MG63 (cell line): ENCODE data around the gene BLOC1S1. TPM values are rescaled to one million over a fixed set of nuclear protein-coding genes. Genes with fewer than 3 reads are reported as not detected.
"Not testable (repeated sequence)": the region's sequence is repeated elsewhere in the genome, so short reads cannot be mapped to it uniquely, and the experiment has no call there.

Source experiments
- DNase-seq: peaks from one replicate; pipeline ENCODE4 v3.0.0-alpha.2; 2020
- H3K27me3 ChIP-seq: fragments of 250-450 bp; sonication (Bioruptor Pico); 2 replicates; pipeline ENCODE4 v1.5.1; 2020; ENCODE audit warnings: mild to moderate bottlenecking, moderate library complexity
- H3K36me3 ChIP-seq: fragments of 250-450 bp; sonication (Bioruptor Pico); 2 replicates; pipeline ENCODE4 v1.5.1; 2020; ENCODE audit warnings: mild to moderate bottlenecking, moderate library complexity
- H3K4me3 ChIP-seq: fragments of 250-450 bp; sonication (Bioruptor Pico); 2 replicates; pipeline ENCODE4 v1.5.1; 2020; ENCODE audit warnings: mild to moderate bottlenecking, moderate library complexity
- H3K9me3 ChIP-seq: fragments of 250-450 bp; sonication (Bioruptor Pico); 2 replicates; pipeline ENCODE4 v1.5.1; 2020; ENCODE audit warnings: mild to moderate bottlenecking, moderate library complexity
- total RNA-seq: library from RNA; depleted of rRNA; stranded (reverse); fragments of >200 nt; shearing (Covaris generic); gene quantifications from 2 replicates; pipeline ENCODE4 v1.2.3, GENCODE V29; 2014; ENCODE audit warnings: low replicate concordance; rRNA removed

The BLOC1S1 gene
- total RNA-seq, 1 experiment from 2014 or later: 75.7 TPM

- H3K4me3 ChIP-seq: peak overlapping the region; percentile 65
- no peak for DNase-seq
- peaks cover 3% of the 10 kb centered on the region; the same call in 1 of the 2 replicates for H3K36me3 ChIP-seq
- H3K9me3 ChIP-seq: no peaks in the 10 kb centered on the region
- H3K27me3 ChIP-seq: no peaks in the 10 kb centered on the region
Measured at GRCh38 chr12:55744340-55745030, 28.6 kb downstream of the BLOC1S1 start.

DNA sequence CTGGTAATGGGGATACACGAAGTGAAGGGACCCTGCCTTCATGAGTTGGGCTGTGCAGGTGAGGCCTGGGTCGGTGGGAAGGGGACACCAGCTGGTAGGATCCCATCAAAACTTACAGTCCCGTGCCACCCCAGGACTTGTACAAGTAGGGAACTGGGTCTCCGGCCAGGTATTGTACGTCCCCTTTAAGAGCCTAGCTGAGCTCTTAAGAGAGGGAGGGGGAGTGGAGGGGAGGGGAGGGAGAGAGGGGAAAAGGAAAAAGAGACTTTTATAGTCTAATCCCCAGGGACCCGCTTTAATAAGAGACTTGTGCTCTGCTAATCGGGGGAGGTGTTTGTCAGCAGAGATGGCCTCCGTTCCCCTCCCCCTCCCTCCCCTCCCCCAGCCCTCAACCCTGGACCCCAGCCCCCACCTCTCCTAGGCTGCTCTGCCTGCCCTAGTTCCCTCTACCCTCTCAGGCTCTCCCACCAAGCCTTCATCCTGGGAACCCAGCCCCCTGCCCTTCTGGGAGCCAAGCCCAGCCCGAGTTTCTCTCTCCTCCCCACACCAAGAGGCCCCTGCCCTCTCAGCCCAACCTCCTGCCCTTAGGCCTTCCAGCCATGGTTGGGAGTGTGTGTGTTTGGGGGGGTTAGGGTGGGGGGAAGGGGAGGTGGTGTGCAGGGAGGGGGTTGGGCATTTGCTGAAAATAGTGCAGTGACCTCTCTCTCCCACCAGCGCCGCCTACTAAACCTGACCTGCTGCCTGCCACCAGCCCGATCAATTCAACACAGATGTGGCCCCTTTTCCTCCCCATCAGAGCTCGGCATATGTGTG lies 29.7 kb downstream of the BLOC1S1 start:
- no peak for DNase-seq
- peaks cover 3% of the 10 kb centered on the region; the same call in 1 of the 2 replicates for H3K36me3 ChIP-seq

GRCh38 chr12:55746174-55746912 lies 30.5 kb downstream of the BLOC1S1 start:
- Histone ChIP-seq H3K9me3 (no peaks in the 10 kb centered on the region), H3K27me3 (no peaks in the 10 kb centered on the region), H3K4me3 (no peak overlapping the region), H3K36me3 (peaks cover 5% of the 10 kb centered on the region; the same call in 1 of the 2 replicates)
- DNase-seq: no peak

More for the DNA sequence above, 29.7 kb downstream of the BLOC1S1 start:
- Histone ChIP-seq H3K9me3 (no peaks in the 10 kb centered on the region), H3K27me3 (no peaks in the 10 kb centered on the region), H3K4me3 (no peak overlapping the region)

GRCh38 chr12:55746913-55747231 lies 31.0 kb downstream of the BLOC1S1 start:
- DNase-seq: no peak
- no peak overlapping the region for H3K4me3 ChIP-seq
- H3K36me3 ChIP-seq: peaks cover 10% of the 10 kb centered on the region
- no peaks in the 10 kb centered on the region for H3K27me3 ChIP-seq
- no peaks in the 10 kb centered on the region for H3K9me3 ChIP-seq

DNA sequence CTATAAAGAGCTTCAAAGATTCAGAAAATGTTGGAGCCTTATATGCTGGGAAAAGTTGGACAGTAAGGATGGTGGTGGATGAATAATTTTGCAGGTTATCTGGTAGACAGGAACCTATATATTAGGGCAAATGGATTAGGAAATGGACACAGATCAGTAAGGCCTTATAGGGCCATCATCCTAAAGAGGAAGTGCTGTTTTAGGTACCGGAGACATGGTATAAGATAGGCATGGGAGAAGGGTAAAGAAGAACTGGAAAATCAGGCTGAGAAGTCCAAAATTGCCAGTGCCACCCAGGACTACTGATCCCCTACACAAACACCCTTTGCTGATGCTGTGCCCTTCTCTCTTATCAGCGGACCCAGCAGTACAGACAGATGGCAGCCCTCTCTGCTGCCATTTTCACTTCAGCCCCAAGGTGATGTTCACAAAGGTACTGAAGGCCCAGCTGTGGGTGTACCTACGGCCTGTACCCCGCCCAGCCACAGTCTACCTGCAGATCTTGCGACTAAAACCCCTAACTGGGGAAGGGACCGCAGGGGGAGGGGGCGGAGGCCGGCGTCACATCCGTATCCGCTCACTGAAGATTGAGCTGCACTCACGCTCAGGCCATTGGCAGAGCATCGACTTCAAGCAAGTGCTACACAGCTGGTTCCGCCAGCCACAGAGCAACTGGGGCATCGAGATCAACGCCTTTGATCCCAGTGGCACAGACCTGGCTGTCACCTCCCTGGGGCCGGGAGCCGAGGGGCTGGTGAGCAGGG lies 32.6 kb downstream of the BLOC1S1 start:
- Histone ChIP-seq H3K4me3 (no peak overlapping the region), H3K36me3 (peaks cover 26% of the 10 kb centered on the region), H3K9me3 (no peaks in the 10 kb centered on the region), H3K27me3 (no peaks in the 10 kb centered on the region)
- no peak for DNase-seq

DNA sequence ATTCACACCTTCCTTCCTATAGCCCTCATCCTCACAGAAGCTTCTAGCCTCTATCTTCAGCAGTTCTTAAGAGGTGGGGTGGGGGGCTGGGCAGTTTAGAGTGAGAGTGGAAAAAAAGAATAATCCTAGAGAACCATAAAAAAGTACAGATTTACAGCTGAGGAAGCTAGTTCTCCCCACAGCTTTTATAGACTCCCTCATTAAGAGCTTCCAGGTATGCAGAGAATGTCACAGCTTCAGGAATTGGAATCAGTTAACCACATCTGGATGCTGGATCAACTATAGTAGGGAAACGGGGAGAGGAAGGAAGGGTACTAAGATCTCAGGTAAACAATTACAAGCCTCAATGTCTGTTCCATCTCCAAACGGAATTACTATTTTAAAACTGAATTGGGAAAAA lies 39.4 kb downstream of the BLOC1S1 start:
- Histone ChIP-seq H3K27me3 (no peaks in the 10 kb centered on the region), H3K36me3 (peaks cover 84% of the 10 kb centered on the region), H3K4me3 (no peak overlapping the region), H3K9me3 (no peaks in the 10 kb centered on the region)
- no peak for DNase-seq

DNA sequence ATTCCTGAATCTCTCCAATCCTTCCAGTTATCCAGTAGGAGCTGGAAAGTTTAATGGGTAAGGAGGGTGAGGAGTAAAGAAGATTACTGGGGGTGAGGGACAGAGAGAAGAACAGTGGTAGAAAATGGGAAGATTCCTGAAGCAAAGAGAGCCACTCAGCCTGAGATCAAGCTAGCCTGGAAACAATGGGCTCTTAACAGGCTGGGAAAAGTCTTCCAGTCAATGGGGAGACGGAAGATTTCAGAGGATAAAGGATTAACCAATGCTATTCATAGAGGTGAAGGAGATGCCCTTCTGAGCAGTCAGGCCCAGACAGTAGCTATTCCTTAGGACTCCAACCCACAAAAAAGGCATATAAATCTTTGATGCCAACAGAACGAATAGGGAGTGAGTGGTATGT lies 41.9 kb downstream of the BLOC1S1 start:
- Histone ChIP-seq H3K4me3 (no peak overlapping the region), H3K9me3 (no peaks in the 10 kb centered on the region), H3K27me3 (no peaks in the 10 kb centered on the region), H3K36me3 (peaks cover 86% of the 10 kb centered on the region)
- DNase-seq: no peak

DNA sequence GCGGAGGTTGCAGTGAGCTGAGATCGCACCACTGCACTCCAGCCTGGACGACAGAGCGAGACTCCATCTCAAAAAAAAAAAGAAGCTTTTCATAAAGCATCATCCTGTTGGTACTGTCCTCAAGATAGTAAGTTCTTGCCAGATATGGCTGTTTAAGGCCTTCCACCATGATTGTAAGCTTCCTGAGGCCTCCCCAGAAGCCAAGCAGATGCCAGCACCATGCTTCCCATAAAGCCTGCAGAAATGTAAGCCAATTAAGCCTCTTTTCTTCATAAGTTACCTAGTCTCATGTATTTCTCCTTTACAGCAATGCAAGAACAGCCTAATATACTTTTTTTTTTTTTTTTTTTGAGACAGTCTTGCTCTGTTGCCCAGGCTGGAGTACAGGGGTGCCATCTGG lies 42.7 kb downstream of the BLOC1S1 start:
- not testable (repeated sequence) for H3K4me3 ChIP-seq, DNase-seq, H3K27me3 ChIP-seq, H3K9me3 ChIP-seq
- H3K36me3 ChIP-seq: peaks cover 82% of the 10 kb centered on the region

DNA sequence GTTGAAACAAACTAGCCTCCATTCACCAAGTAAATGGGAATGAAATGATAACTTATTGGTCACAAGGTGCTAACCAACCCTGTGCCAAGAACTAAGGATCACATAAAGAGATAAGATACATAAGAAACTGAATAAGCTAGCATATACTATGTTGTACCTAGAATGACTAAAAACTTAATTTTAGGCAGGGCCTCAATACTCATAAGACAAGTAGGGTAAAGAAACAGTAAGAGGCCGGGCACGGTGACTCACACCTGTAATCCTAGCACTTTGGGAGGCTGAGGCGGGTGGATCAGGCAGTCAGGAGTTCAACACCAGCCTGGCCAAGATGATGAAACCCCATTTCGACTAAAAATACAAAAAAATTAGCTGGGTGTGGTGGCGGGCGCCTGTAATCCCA lies 44.8 kb downstream of the BLOC1S1 start:
- H3K4me3 ChIP-seq: no peak overlapping the region
- no peak for DNase-seq
- no peaks in the 10 kb centered on the region for H3K9me3 ChIP-seq
- H3K36me3 ChIP-seq: peaks cover 69% of the 10 kb centered on the region
- H3K27me3 ChIP-seq: no peaks in the 10 kb centered on the region

- H3K27me3 ChIP-seq: no peaks in the 10 kb centered on the region
- peaks cover 57% of the 10 kb centered on the region for H3K36me3 ChIP-seq
- no peak for DNase-seq
- no peaks in the 10 kb centered on the region for H3K9me3 ChIP-seq
- H3K4me3 ChIP-seq: no peak overlapping the region
Measured at GRCh38 chr12:55762646-55763045, 46.8 kb downstream of the BLOC1S1 start.

GRCh38 chr12:55765736-55766290 lies 50.0 kb downstream of the BLOC1S1 start:
- H3K36me3 ChIP-seq: peaks cover 43% of the 10 kb centered on the region
- H3K9me3 ChIP-seq: no peaks in the 10 kb centered on the region; the same call in 1 of the 2 replicates
- no peaks in the 10 kb centered on the region for H3K27me3 ChIP-seq
- no peak for DNase-seq
- H3K4me3 ChIP-seq: no peak overlapping the region

- H3K36me3 ChIP-seq: peaks cover 45% of the 10 kb centered on the region
Measured at GRCh38 chr12:55767156-55767555, 51.3 kb downstream of the BLOC1S1 start.

More at GRCh38 chr12:55767156-55767555, 51.3 kb downstream of the BLOC1S1 start:
- no peak overlapping the region for H3K4me3 ChIP-seq
- no peaks in the 10 kb centered on the region for H3K27me3 ChIP-seq
- DNase-seq: no peak
- no peaks in the 10 kb centered on the region; the same call in 1 of the 2 replicates for H3K9me3 ChIP-seq

Other genes with a start within 250 kb of the BLOC1S1 start
- gene OR6C70, start 245.9 kb upstream of the BLOC1S1 start, total RNA-seq: not detected in 2 replicates
- gene OR6C68, start 223.7 kb upstream of the BLOC1S1 start, total RNA-seq: not detected in 2 replicates
- gene OR6C4, start 166.4 kb upstream of the BLOC1S1 start, total RNA-seq: not detected in 2 replicates
- not detected in 2 replicates for gene OR2AP1, start 143.6 kb upstream of the BLOC1S1 start, total RNA-seq
- not detected in 2 replicates for gene OR10P1, start 79.2 kb upstream of the BLOC1S1 start, total RNA-seq
- 18.8 and 27.4 TPM in 2 replicates for gene ITGA7, start 8.1 kb upstream of the BLOC1S1 start, total RNA-seq
- 3.1 and 5.0 TPM in 2 replicates for gene RDH5, start 4.3 kb downstream of the BLOC1S1 start, total RNA-seq
- 1,474 and 1,678 TPM in 2 replicates for gene CD63, start 13.0 kb downstream of the BLOC1S1 start, total RNA-seq
- gene GDF11, start 27.1 kb downstream of the BLOC1S1 start, total RNA-seq: 2.8 and 3.9 TPM in 2 replicates
- gene SARNP, start 101.7 kb downstream of the BLOC1S1 start, total RNA-seq: 142 and 228 TPM in 2 replicates
- 8.0 and 12.0 TPM in 2 replicates for gene ORMDL2, start 102.0 kb downstream of the BLOC1S1 start, total RNA-seq
- 46.6 and 49.9 TPM in 2 replicates for gene DNAJC14, start 113.5 kb downstream of the BLOC1S1 start, total RNA-seq
- gene MMP19, start 126.9 kb downstream of the BLOC1S1 start, total RNA-seq: not detected in 2 replicates
- 34.6 and 42.6 TPM in 2 replicates for gene PYM1, start 211.8 kb downstream of the BLOC1S1 start, total RNA-seq
- gene DGKA, start 215.1 kb downstream of the BLOC1S1 start, total RNA-seq: 2.6 and 2.9 TPM in 2 replicates
- 2.0 TPM in 1 of 2 replicates, not detected in the other for gene PMEL, start 250.0 kb downstream of the BLOC1S1 start, total RNA-seq